ENCODE measurements around the gene PLOD2. TPM values are rescaled to one million over a fixed set of nuclear protein-coding genes. Genes with fewer than 3 reads are reported as not detected.

PLOD2 gene
- total and polyA plus RNA-seq, 9 of the 15 experiments (the other 6 are each of a cell fraction or from before 2014, with no cell fraction given): 0.18 to 1.5 (median 0.58) TPM

DNA sequence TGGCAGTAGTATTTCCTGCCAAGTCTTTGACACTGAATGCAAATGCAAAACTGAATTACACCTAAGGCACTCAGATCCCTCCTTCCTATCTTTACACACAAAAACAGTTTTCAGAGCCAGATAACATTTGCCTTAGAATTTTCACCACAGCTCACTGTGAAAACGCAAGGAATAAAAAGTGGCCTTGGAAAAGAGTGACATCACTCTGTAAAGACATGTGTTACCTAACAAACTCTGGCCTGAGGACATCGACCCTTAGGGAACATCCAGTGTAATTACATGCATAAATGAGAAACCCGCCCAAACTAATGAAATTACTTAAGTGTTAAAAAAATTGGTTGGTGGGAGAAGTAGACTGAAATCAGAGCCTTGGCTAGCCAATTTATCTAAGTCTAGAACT is 88.9 kb downstream of the PLOD2 start:
- Histone ChIP-seq H3K9me1 (ENCODE audit: control insufficient read depth, insufficient read depth, low read length) (no peaks in the 10 kb centered on the region), H3K27me3 (ENCODE audit: control insufficient read depth in 2 of 2, insufficient read depth in 2 of 2, low read length in 2 of 2) (no peaks in the 10 kb centered on the region), H3K4me2 (ENCODE audit: insufficient read depth, low read length) (no peak overlapping the region), H3K79me2 (ENCODE audit: control insufficient read depth, insufficient read depth, low read length) (no peaks in the 10 kb centered on the region), H3K27ac (ENCODE audit: extremely low read depth, low read depth, low read length) (no peak overlapping the region), H3K4me1 (replicated peaks in 1 of 2; ENCODE audit: control insufficient read depth in 2 of 2, insufficient read depth in 2 of 2, low read length in 2 of 2) (no peaks in the 10 kb centered on the region), H3K36me3 (ENCODE audit: control insufficient read depth, insufficient read depth, low read length) (no peaks in the 10 kb centered on the region), H3K9ac (ENCODE audit: insufficient read depth in 1 of 2, low read depth in 2 of 2, low read length in 2 of 2) (no peak overlapping the region), H2AFZ (ENCODE audit: low read depth, low read length) (no peak overlapping the region), H3K4me3 (no peak overlapping the region), H3K9me3 (replicated peaks; ENCODE audit: control insufficient read depth, insufficient read depth, low read depth, low read length) (no peaks in the 10 kb centered on the region), H4K20me1 (replicated peaks; ENCODE audit: control insufficient read depth, insufficient read depth, low read length) (no peaks in the 10 kb centered on the region)
- in situ Hi-C loops (cut with MboI): loop anchor here (25.0 kb wide), 1 partner anchor 515 kb away; no protein-coding TSS in a partner anchor
- ATAC-seq: no peak
- 3% methylated on average over 3 of the region's 3 CpGs for WGBS (ENCODE audit: insufficient coverage, low coverage, missing lambda C conversion rate)
- DNase-seq (ENCODE audit: extremely low read depth in 1 of 4, low spot score in 3 of 4): peak in 1 of 4 experiments; percentile 0
- intact Hi-C loops (cut with micrococcal nuclease): no loop called here
- FAIRE-seq: no peak
- POLR2A ChIA-PET: no interaction called here
- no TSS peak for BruUV-seq (replicated peaks)
- no peak for TF ChIP-seq ZNF408 (CRISPR knock-in tag; IDR thresholded peaks at IDR 0.05; ENCODE audit: low read depth)
- TF ChIP-seq CEBPB (tag; IDR thresholded peaks at IDR 0.05): 0 out of 2 replicates have a peak, but pooled peaks have one; percentile 2
- CTCF ChIA-PET (ENCODE audit: low intra/inter-chr PET ratio): no interaction called here

GRCh38 chr3:146071632-146072031 is 89.4 kb downstream of the PLOD2 start:
- 0% methylated on average over 2 of the region's 2 CpGs for WGBS (ENCODE audit: insufficient coverage, low coverage, missing lambda C conversion rate)
- no peaks in the 10 kb centered on the region for H3K27me3 ChIP-seq (ENCODE audit: control insufficient read depth in 2 of 2, insufficient read depth in 2 of 2, low read length in 2 of 2)
- no peaks in the 10 kb centered on the region for H3K9me1 ChIP-seq (ENCODE audit: control insufficient read depth, insufficient read depth, low read length)
- TF ChIP-seq ZNF274 (IDR thresholded peaks at IDR 0.05; ENCODE audit: borderline replicate concordance, low read depth, low read length) (no peak), ZNF175 (CRISPR knock-in tag; IDR thresholded peaks at IDR 0.05; ENCODE audit: low read depth) (no peak), ZNF280B (CRISPR knock-in tag; IDR thresholded peaks at IDR 0.05) (no peak), CEBPB (tag; IDR thresholded peaks at IDR 0.05) (0 out of 2 replicates have a peak, but pooled peaks have one; percentile 21), ZBED1 (IDR thresholded peaks at IDR 0.05) (no peak)
- TF ChIP-seq, protein P1, sequence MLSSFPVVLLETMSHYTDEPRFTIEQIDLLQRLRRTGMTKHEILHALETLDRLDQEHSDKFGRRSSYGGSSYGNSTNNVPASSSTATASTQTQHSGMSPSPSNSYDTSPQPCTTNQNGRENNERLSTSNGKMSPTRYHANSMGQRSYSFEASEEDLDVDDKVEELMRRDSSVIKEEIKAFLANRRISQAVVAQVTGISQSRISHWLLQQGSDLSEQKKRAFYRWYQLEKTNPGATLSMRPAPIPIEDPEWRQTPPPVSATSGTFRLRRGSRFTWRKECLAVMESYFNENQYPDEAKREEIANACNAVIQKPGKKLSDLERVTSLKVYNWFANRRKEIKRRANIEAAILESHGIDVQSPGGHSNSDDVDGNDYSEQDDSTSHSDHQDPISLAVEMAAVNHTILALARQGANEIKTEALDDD (IDR thresholded peaks at IDR 0.05): no peak
- ChIA-PET CTCF (ENCODE audit: low intra/inter-chr PET ratio) (no interaction called here), POLR2A (no interaction called here)
- H3K9me3 ChIP-seq (replicated peaks; ENCODE audit: control insufficient read depth, insufficient read depth, low read depth, low read length): no peaks in the 10 kb centered on the region
- H4K20me1 ChIP-seq (replicated peaks; ENCODE audit: control insufficient read depth, insufficient read depth, low read length): no peaks in the 10 kb centered on the region
- H2AFZ ChIP-seq (ENCODE audit: low read depth, low read length): no peak overlapping the region
- no peak overlapping the region for H3K9ac ChIP-seq (ENCODE audit: insufficient read depth in 1 of 2, low read depth in 2 of 2, low read length in 2 of 2)
- no peak overlapping the region for H3K27ac ChIP-seq (ENCODE audit: extremely low read depth, low read depth, low read length)
- no peak overlapping the region for H3K4me2 ChIP-seq (ENCODE audit: insufficient read depth, low read length)
- no TSS peak for BruUV-seq (replicated peaks)
- intact Hi-C loops (cut with micrococcal nuclease): no loop called here
- no peak for ATAC-seq
- DNase-seq (ENCODE audit: extremely low read depth in 1 of 4, low spot score in 3 of 4): no peak
- H3K4me3 ChIP-seq: no peak overlapping the region
- in situ Hi-C loops (cut with MboI): loop anchor here (25.0 kb wide), 1 partner anchor 516 kb away; no protein-coding TSS in a partner anchor
- no peaks in the 10 kb centered on the region for H3K36me3 ChIP-seq (ENCODE audit: control insufficient read depth, insufficient read depth, low read length)
- FAIRE-seq: no peak
- no peaks in the 10 kb centered on the region for H3K4me1 ChIP-seq (replicated peaks in 1 of 2; ENCODE audit: control insufficient read depth in 2 of 2, insufficient read depth in 2 of 2, low read length in 2 of 2)
- no peaks in the 10 kb centered on the region for H3K79me2 ChIP-seq (ENCODE audit: control insufficient read depth, insufficient read depth, low read length)
